HepG2 (cell line): ENCODE measurements around the gene UNC13D. TPM values are rescaled to one million over a fixed set of nuclear protein-coding genes. Genes with fewer than 3 reads are reported as not detected.

Experiments
- ATAC-seq: fragments of 200-7000 bp; cut with Tn5 transposase; 3 replicates; pipeline ENCODE4 v1.9.1; 2020; ENCODE audit warnings: mild to moderate bottlenecking, moderate library complexity
- BruUV-seq: library from RNA; stranded (reverse); fragments of 400-500 nt; replicated peaks from 2 replicates; lab custom pipeline; 2021; lab: Mats Ljungman, UMichigan
- CTCF ChIA-PET: fragments of 300-600 bp; formaldehyde crosslinking; extraction: SDS; loops from one replicate; lab custom pipeline; 2021; ENCODE audit warnings: low total read pairs, inconsistent platforms, low intra/inter-chr PET ratio; lab: Yijun Ruan, JAX
- POLR2A ChIA-PET: fragments of 350-600 bp; sonication (Branson Sonifier 250); formaldehyde crosslinking; loops from one replicate; lab custom pipeline; 2020; ENCODE audit warnings: antibody characterized with exemption, inconsistent platforms; lab: Yijun Ruan, JAX
- DNase-seq: peaks from one replicate; pipeline ENCODE4 v3.0.0-alpha.2; 2015; ENCODE audit warnings: low spot score
- FAIRE-seq: peaks from 3 replicates; lab custom pipeline; 2011; peaks lifted over from hg19 to GRCh38; lab: Jason Lieb, UNC
- H2AFZ ChIP-seq: one replicate; pipeline ENCODE4 v1.6.1; 2011; ENCODE audit warnings: low read length, inconsistent platforms
- H3K27ac ChIP-seq: fragments of 300-600 bp; 3 replicates; pipeline ENCODE4 v1.8.0; 2011; ENCODE audit warnings: mixed run types, mild to moderate bottlenecking, mixed read lengths, low read length, inconsistent platforms; ENCODE audit not compliant: insufficient read depth; ENCODE audit errors: extremely low read length
- H3K27me3 ChIP-seq, 2 experiments: fragments of 200-600 bp in 1 of 2; 2 replicates in 1 of 2; 3 replicates in 1 of 2; pipeline versions ENCODE4 v1.6.0 to v1.8.0; 2011; ENCODE audit warnings: low read length in 2 of 2, mild to moderate bottlenecking in 2 of 2, moderate library complexity in 2 of 2, inconsistent platforms in 1 of 2; ENCODE audit not compliant: insufficient read depth in 2 of 2, control insufficient read depth in 1 of 2
- H3K36me3 ChIP-seq, 2 experiments: fragments of 200-600 bp in 1 of 2; replicated peaks in 1 of 2; 2 replicates in 1 of 2; 3 replicates in 1 of 2; pipeline versions ENCODE4 v1.5.1 to v1.8.0; 2011; ENCODE audit warnings: low read length in 2 of 2, inconsistent platforms in 1 of 2; ENCODE audit not compliant: insufficient read depth in 2 of 2, control insufficient read depth in 1 of 2
- H3K4me1 ChIP-seq: 2 replicates; pipeline ENCODE4 v1.5.1; 2012; ENCODE audit warnings: low read length, inconsistent platforms; ENCODE audit not compliant: insufficient read depth
- H3K4me2 ChIP-seq: 2 replicates; pipeline ENCODE4 v1.6.0; 2011; ENCODE audit warnings: low read depth, low read length, inconsistent platforms
- H3K4me3 ChIP-seq, 3 experiments: fragments of 200-600 bp in 1 of 3; sonication (generic), shearing (Covaris generic) in 1 of 3; replicated peaks in 1 of 3; 2 replicates each; pipeline ENCODE4 v1.5.1; 2011 to 2016; ENCODE audit warnings: low read length in 3 of 3, inconsistent platforms in 2 of 3, low read depth in 2 of 3, mild to moderate bottlenecking in 2 of 3, control low read depth in 1 of 3, mixed read lengths in 1 of 3; ENCODE audit not compliant: insufficient read depth in 1 of 3
- H3K79me2 ChIP-seq: one replicate; pipeline ENCODE4 v1.6.1; 2011; ENCODE audit warnings: low read length, inconsistent platforms; ENCODE audit not compliant: insufficient read depth
- H3K9ac ChIP-seq: 2 replicates; pipeline ENCODE4 v1.6.0; 2011; ENCODE audit warnings: mild to moderate bottlenecking, low read depth, low read length, inconsistent platforms; ENCODE audit not compliant: insufficient read depth
- H3K9me3 ChIP-seq: 2 replicates; pipeline ENCODE4 v1.5.1; 2012; ENCODE audit warnings: mild to moderate bottlenecking, low read length
- H4K20me1 ChIP-seq: 2 replicates; pipeline ENCODE4 v1.6.0; 2011; ENCODE audit warnings: inconsistent platforms, mild to moderate bottlenecking, low read length, moderate library complexity; ENCODE audit not compliant: insufficient read depth
- KLF9 ChIP-seq: IDR thresholded peaks from 2 replicates; pipeline ENCODE4 v1.6.1; 2016; ENCODE audit warnings: low read depth
- MIER3 ChIP-seq: IDR thresholded peaks from 2 replicates; pipeline ENCODE4 v1.6.1; 2016; ENCODE audit warnings: missing compliant biosample characterization, borderline replicate concordance
- RXRA ChIP-seq: sonication (generic); formaldehyde crosslinking; IDR thresholded peaks from 2 replicates; pipeline ENCODE4 v1.5.1; 2020; ENCODE audit warnings: missing genetic modification reagents
- SIN3A ChIP-seq: IDR thresholded peaks from 2 replicates; pipeline ENCODE4 v1.6.1; 2011; ENCODE audit warnings: low read depth, mild to moderate bottlenecking, control low read depth, low read length, borderline replicate concordance
- TBX3 ChIP-seq: fragments of 450-650 bp; IDR thresholded peaks from 2 replicates; pipeline ENCODE4 v1.6.1; 2017; ENCODE audit warnings: antibody characterized with exemption, mild to moderate bottlenecking, inconsistent platforms, borderline replicate concordance
- TOPORS ChIP-seq: sonication (generic); formaldehyde crosslinking; IDR thresholded peaks from 2 replicates; pipeline ENCODE4 v1.8.0; 2023; ENCODE audit warnings: mild to moderate bottlenecking, missing genetic modification reagents
- ZBTB7A ChIP-seq: sonication (generic); formaldehyde crosslinking; IDR thresholded peaks from 2 replicates; pipeline ENCODE4 v1.8.0; 2022; ENCODE audit warnings: mild to moderate bottlenecking, missing genetic modification reagents
- ZNF256 ChIP-seq: sonication (generic); formaldehyde crosslinking; conservative IDR thresholded peaks from 2 replicates; pipeline ENCODE4 v1.4.0; 2020; ENCODE audit warnings: missing genetic modification reagents
- ZNF276 ChIP-seq: sonication (generic); formaldehyde crosslinking; IDR thresholded peaks from 2 replicates; pipeline ENCODE4 v1.4.0; 2020; ENCODE audit warnings: mild to moderate bottlenecking, low read depth, missing genetic modification reagents
- ZNF432 ChIP-seq: sonication (generic); formaldehyde crosslinking; IDR thresholded peaks from 2 replicates; pipeline ENCODE4 v1.5.0; 2020; ENCODE audit warnings: missing genetic modification reagents, mild to moderate bottlenecking, borderline replicate concordance
- ZNF773 ChIP-seq: sonication (generic); formaldehyde crosslinking; IDR thresholded peaks from 2 replicates; pipeline ENCODE4 v1.4.0; 2020; ENCODE audit warnings: missing genetic modification reagents, borderline replicate concordance
- WGBS: methylation state at CpG from one replicate; pipeline ENCODE4 v1.1.6; 2017; ENCODE audit warnings: low lambda C conversion rate; 5-methylcytosine and 5-hydroxymethylcytosine counted together
- in situ Hi-C: cut with HindIII; loops from 2 replicates; pipeline ENCODE4 v1.10.0; 2017; ENCODE audit warnings: low pct_unique_long_range_greater_than_20kb; ENCODE audit not compliant: extremely low pct_ligation_motif_present
- intact Hi-C: fragments of 100-400 bp; cut with micrococcal nuclease; formaldehyde crosslinking; loops from one replicate; pipeline ENCODE4 v1.10.0; 2022; ENCODE audit not compliant: unreplicated experiment
- polyA plus RNA-seq, 8 experiments: library from polyadenylated mRNA; depleted of rRNA in 3 of 8; stranded (reverse) in 7 of 8; unstranded in 1 of 8; fragments of >200 nt; fragmentation: Illumina TruSeq in 4 of 8; extraction: Trizol in 4 of 8; gene quantifications; 2 replicates each; pipeline versions ENCODE4 v1.2.1 to v1.2.3, GENCODE V29; 2011 to 2016; ENCODE audit warnings: low read depth in 4 of 8, missing spikeins in 1 of 8, mixed read lengths in 1 of 8; ENCODE audit not compliant: insufficient read depth in 1 of 8
- total RNA-seq, 5 experiments: library from RNA; depleted of rRNA; stranded (reverse); fragments of >200 nt; fragmentation: Illumina TruSeq; extraction: Trizol; gene quantifications; 2 replicates each; pipeline ENCODE4 v1.2.3, GENCODE V29; 2016; ENCODE audit warnings: low read depth in 1 of 5
- TF ChIP-seq, protein P1 (sequence below): sonication (generic); formaldehyde crosslinking; IDR thresholded peaks from 2 replicates; pipeline ENCODE4 v1.4.0; 2020; ENCODE audit warnings: missing genetic modification reagents, borderline replicate concordance
- TF ChIP-seq, protein P2 (sequence below): sonication (generic); formaldehyde crosslinking; IDR thresholded peaks from 2 replicates; pipeline ENCODE4 v1.9.0; 2021; ENCODE audit warnings: mild to moderate bottlenecking, missing genetic modification reagents

The UNC13D gene
- total and polyA plus RNA-seq, 2 of the 13 experiments (the other 11 are each of a cell fraction or from before 2014, with no cell fraction given): 29.7 to 42.7 TPM

DNA sequence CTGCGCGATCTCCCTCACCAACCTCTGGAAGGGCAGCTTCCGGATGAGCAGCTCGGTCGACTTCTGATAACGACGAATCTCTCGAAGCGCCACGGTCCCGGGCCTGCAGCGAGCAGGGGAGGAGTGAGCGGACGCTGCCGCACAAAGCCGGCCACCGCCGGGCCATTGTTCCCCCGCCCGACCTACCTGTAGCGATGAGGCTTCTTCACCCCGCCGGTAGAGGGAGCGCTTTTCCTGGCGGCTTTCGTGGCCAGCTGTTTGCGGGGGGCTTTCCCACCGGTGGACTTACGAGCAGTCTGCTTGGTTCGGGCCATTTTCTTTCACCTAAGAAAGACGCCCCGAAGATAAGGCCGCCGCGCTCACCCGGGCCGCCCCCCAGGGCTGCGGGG is 65.3 kb downstream of the UNC13D start:
- peak; percentile 2 for ATAC-seq
- POLR2A ChIA-PET: interaction anchor here (0.7 to 13.1 kb wide), 10 partner anchors 9 to 468 kb away, joined by 3 to 390 read pairs (median 34); partner anchors contain the start of genes GALK1, LLGL2, TRIM47 and UNC13D
- peak overlapping the region; percentile 88 for H3K4me2 ChIP-seq
- CTCF ChIA-PET: no interaction called here
- peak; percentile 49 for DNase-seq
- H3K4me1 ChIP-seq: peaks cover 61% of the 10 kb centered on the region
- H3K9me3 ChIP-seq: no peaks in the 10 kb centered on the region
- no peak overlapping the region for H2AFZ ChIP-seq
- H3K27me3 ChIP-seq: no peaks in the 10 kb centered on the region; a peak in 1 of 5 replicates
- H3K79me2 ChIP-seq: peaks cover 23% of the 10 kb centered on the region
- BruUV-seq: no TSS peak
- H3K9ac ChIP-seq: peak overlapping the region; percentile 98
- H3K36me3 ChIP-seq: peaks cover 8 to 9% of the 10 kb centered on the region in 2 experiments; a peak in 4 of 5 replicates
- WGBS: under 1% methylated on average over 23 of the region's 38 CpGs
- no peak for FAIRE-seq
- H3K27ac ChIP-seq: peak overlapping the region; percentile 91
- peaks cover 32% of the 10 kb centered on the region for H4K20me1 ChIP-seq
- in situ Hi-C loops: no loop called here
- intact Hi-C loops: loop anchor here (2.0 to 5.0 kb wide), 2 partner anchors 48 to 66 kb away; partner anchors contain the start of gene UNC13D
- peak overlapping the region; percentile 73 to 92 (median 86) for H3K4me3 ChIP-seq
- TF ChIP-seq, protein P1, sequence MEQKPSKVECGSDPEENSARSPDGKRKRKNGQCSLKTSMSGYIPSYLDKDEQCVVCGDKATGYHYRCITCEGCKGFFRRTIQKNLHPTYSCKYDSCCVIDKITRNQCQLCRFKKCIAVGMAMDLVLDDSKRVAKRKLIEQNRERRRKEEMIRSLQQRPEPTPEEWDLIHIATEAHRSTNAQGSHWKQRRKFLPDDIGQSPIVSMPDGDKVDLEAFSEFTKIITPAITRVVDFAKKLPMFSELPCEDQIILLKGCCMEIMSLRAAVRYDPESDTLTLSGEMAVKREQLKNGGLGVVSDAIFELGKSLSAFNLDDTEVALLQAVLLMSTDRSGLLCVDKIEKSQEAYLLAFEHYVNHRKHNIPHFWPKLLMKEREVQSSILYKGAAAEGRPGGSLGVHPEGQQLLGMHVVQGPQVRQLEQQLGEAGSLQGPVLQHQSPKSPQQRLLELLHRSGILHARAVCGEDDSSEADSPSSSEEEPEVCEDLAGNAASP (CRISPR knock-in tag): no peak
- TF ChIP-seq SIN3A (peak; percentile 32; the same call in 1 of the 2 replicates), ZNF276 (0 out of 2 replicates have a peak, but pooled peaks have one; percentile 33), TOPORS (CRISPR knock-in tag) (no peak), ZNF256 (CRISPR knock-in tag) (no peak), ZNF773 (no peak), MIER3 (CRISPR knock-in tag) (no peak), KLF9 (CRISPR knock-in tag) (no peak), RXRA (CRISPR knock-in tag) (peak; percentile 16; the same call in 1 of the 2 replicates), TBX3 (no peak), ZNF432 (CRISPR knock-in tag) (no peak), ZBTB7A (CRISPR knock-in tag) (peak; percentile 58; the same call in 1 of the 2 replicates)
- TF ChIP-seq, protein P2, sequence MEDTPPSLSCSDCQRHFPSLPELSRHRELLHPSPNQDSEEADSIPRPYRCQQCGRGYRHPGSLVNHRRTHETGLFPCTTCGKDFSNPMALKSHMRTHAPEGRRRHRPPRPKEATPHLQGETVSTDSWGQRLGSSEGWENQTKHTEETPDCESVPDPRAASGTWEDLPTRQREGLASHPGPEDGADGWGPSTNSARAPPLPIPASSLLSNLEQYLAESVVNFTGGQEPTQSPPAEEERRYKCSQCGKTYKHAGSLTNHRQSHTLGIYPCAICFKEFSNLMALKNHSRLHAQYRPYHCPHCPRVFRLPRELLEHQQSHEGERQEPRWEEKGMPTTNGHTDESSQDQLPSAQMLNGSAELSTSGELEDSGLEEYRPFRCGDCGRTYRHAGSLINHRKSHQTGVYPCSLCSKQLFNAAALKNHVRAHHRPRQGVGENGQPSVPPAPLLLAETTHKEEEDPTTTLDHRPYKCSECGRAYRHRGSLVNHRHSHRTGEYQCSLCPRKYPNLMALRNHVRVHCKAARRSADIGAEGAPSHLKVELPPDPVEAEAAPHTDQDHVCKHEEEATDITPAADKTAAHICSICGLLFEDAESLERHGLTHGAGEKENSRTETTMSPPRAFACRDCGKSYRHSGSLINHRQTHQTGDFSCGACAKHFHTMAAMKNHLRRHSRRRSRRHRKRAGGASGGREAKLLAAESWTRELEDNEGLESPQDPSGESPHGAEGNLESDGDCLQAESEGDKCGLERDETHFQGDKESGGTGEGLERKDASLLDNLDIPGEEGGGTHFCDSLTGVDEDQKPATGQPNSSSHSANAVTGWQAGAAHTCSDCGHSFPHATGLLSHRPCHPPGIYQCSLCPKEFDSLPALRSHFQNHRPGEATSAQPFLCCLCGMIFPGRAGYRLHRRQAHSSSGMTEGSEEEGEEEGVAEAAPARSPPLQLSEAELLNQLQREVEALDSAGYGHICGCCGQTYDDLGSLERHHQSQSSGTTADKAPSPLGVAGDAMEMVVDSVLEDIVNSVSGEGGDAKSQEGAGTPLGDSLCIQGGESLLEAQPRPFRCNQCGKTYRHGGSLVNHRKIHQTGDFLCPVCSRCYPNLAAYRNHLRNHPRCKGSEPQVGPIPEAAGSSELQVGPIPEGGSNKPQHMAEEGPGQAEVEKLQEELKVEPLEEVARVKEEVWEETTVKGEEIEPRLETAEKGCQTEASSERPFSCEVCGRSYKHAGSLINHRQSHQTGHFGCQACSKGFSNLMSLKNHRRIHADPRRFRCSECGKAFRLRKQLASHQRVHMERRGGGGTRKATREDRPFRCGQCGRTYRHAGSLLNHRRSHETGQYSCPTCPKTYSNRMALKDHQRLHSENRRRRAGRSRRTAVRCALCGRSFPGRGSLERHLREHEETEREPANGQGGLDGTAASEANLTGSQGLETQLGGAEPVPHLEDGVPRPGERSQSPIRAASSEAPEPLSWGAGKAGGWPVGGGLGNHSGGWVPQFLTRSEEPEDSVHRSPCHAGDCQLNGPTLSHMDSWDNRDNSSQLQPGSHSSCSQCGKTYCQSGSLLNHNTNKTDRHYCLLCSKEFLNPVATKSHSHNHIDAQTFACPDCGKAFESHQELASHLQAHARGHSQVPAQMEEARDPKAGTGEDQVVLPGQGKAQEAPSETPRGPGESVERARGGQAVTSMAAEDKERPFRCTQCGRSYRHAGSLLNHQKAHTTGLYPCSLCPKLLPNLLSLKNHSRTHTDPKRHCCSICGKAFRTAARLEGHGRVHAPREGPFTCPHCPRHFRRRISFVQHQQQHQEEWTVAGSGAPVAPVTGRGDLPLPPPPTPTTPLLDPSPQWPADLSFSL (CRISPR knock-in tag): no peak
